K562 (cell line): ENCODE measurements around the gene GPR15. TPM values are rescaled to one million over a fixed set of nuclear protein-coding genes. Genes with fewer than 3 reads are reported as not detected.

Source experiments
- CHCHD3 ChIP-seq: fragments of 250-450 bp; sonication (Bioruptor Pico); IDR thresholded peaks from 2 replicates; pipeline ENCODE4 v2.1.2; 2022; ENCODE audit warnings: mild to moderate bottlenecking
- ETV1 ChIP-seq: fragments of 450-650 bp; conservative IDR thresholded peaks from 2 replicates; pipeline ENCODE4 v1.6.1; 2016; ENCODE audit warnings: missing genetic modification characterization, control low read depth, low read depth, missing compliant biosample characterization
- FOXK1 ChIP-seq: sonication (generic); formaldehyde crosslinking; IDR thresholded peaks from 2 replicates; pipeline ENCODE4 v1.8.0; 2022; ENCODE audit warnings: missing genetic modification reagents, mild to moderate bottlenecking, borderline replicate concordance
- GATAD2A ChIP-seq: fragments of 450-650 bp; IDR thresholded peaks from 2 replicates; pipeline ENCODE4 v1.6.1; 2017
- HLTF ChIP-seq: fragments of 450-650 bp; IDR thresholded peaks from 2 replicates; pipeline ENCODE4 v1.6.1; 2016
- MEF2D ChIP-seq: conservative IDR thresholded peaks from 2 replicates; pipeline ENCODE4 v1.6.1; 2016; ENCODE audit warnings: low read depth, missing genetic modification characterization, missing compliant biosample characterization
- NFE2 ChIP-seq: IDR thresholded peaks from 2 replicates; pipeline ENCODE4 v1.6.1; 2014; ENCODE audit warnings: antibody characterized with exemption, low read depth
- NFYB ChIP-seq: IDR thresholded peaks from 2 replicates; pipeline ENCODE4 v1.6.1; 2011; ENCODE audit warnings: mild to moderate bottlenecking, moderate library complexity; ENCODE audit not compliant: insufficient read length; ENCODE audit errors: extremely low read depth
- ZNF407 ChIP-seq: fragments of 450-650 bp; IDR thresholded peaks from 2 replicates; pipeline ENCODE4 v1.6.1; 2016; ENCODE audit warnings: low read depth
- polyA plus RNA-seq, 8 experiments: library from polyadenylated mRNA; depleted of rRNA in 4 of 8; stranded (reverse) in 5 of 8; unstranded in 3 of 8; fragments of >200 nt; fragmentation: Nextera tagmentation in 2 of 8; fragmentation: Illumina TruSeq in 1 of 8; extraction: Ambion mirVana in 2 of 8; extraction: Trizol in 1 of 8; gene quantifications; 2 replicates each; pipeline versions ENCODE4 v1.2.1 to v1.2.3, GENCODE V29; 2011 to 2014; ENCODE audit warnings: inconsistent platforms in 1 of 8, missing spikeins in 1 of 8
- total RNA-seq, 7 experiments: library from RNA; depleted of rRNA in 6 of 7; stranded (reverse); fragments of >200 nt in 6 of 7; fragmentation: Illumina TruSeq in 2 of 7; extraction: Trizol in 2 of 7; gene quantifications; 2 replicates each; pipeline versions ENCODE4 v1.2.1 to v1.2.3, GENCODE V29; 2011 to 2021; ENCODE audit warnings: low replicate concordance in 1 of 7

The GPR15 gene
- total and polyA plus RNA-seq, 9 of the 15 experiments (the other 6 are each of a cell fraction or from before 2014, with no cell fraction given), result 0.13 TPM; not detected in 8

GRCh38 chr3:98565843-98566242, 34.1 kb downstream of the GPR15 start (continued):
- no peak for TF ChIP-seq ZNF407
- no peak for TF ChIP-seq ETV1 (tag)
- TF ChIP-seq CHCHD3, result no peak
- TF ChIP-seq NFYB, result no peak
- TF ChIP-seq NFE2, result no peak
- no peak for TF ChIP-seq HLTF
- no peak for TF ChIP-seq FOXK1 (CRISPR knock-in tag)
- TF ChIP-seq GATAD2A, result no peak
- no peak for TF ChIP-seq MEF2D
- TF ChIP-seq, all 486 proteins: peak for 0
